ENCODE results near the gene ZNF101. TPM values are rescaled to one million over a fixed set of nuclear protein-coding genes. Genes with fewer than 3 reads are reported as not detected.

Gene ZNF101
- total RNA-seq, 1 experiment from 2014 or later: 12.8 TPM

- H2AFZ ChIP-seq (ENCODE audit: low read depth, low read length, poor library complexity, severe bottlenecking): no peak overlapping the region
- TF ChIP-seq FOSL1 (IDR thresholded peaks at IDR 0.05; ENCODE audit: low read depth) (no peak), ZBTB33 (IDR thresholded peaks at IDR 0.05; ENCODE audit: extremely low read depth, insufficient replicate concordance, low read length) (no peak), JUND (IDR thresholded peaks at IDR 0.05) (no peak), ZFX (IDR thresholded peaks at IDR 0.05) (no peak), ATF3 (IDR thresholded peaks at IDR 0.05) (no peak), SRF (IDR thresholded peaks at IDR 0.05; ENCODE audit: low read depth) (no peak), EZH2 (IDR thresholded peaks at IDR 0.05) (no peak), CBX3 (IDR thresholded peaks at IDR 0.05; ENCODE audit: low read depth) (no peak), RAD21 (IDR thresholded peaks at IDR 0.05; ENCODE audit: low read depth) (no peak), ELF1 (IDR thresholded peaks at IDR 0.05; ENCODE audit: borderline replicate concordance, low read depth) (no peak), REST (IDR thresholded peaks at IDR 0.05; ENCODE audit: low read depth) (no peak), EGR1 (IDR thresholded peaks at IDR 0.05; ENCODE audit: low read depth) (no peak), EZH2phosphoT487 (IDR thresholded peaks at IDR 0.05; ENCODE audit: borderline replicate concordance) (no peak), TCF7L2 (IDR thresholded peaks at IDR 0.05; ENCODE audit: borderline replicate concordance, extremely low read depth, insufficient read depth, insufficient read length) (no peak), CTCF (IDR thresholded peaks at IDR 0.05 in 2 of 3, conservative IDR thresholded peaks at IDR 0.05 in 1 of 3; ENCODE audit: borderline replicate concordance in 1 of 3, insufficient read depth in 1 of 3, low read depth in 2 of 3, low read length in 2 of 3) (no peak), ZNF274 (IDR thresholded peaks at IDR 0.05; ENCODE audit: low read depth, low read length) (no peak), MAX (IDR thresholded peaks at IDR 0.05) (no peak), SP1 (IDR thresholded peaks at IDR 0.05; ENCODE audit: low read depth) (no peak), POLR2A (IDR thresholded peaks at IDR 0.05; ENCODE audit: borderline replicate concordance, extremely low read depth, insufficient read depth, insufficient read length) (no peak)
- H3K4me1 ChIP-seq (ENCODE audit: control insufficient read depth in 1 of 2, insufficient read depth in 2 of 2, low read length in 2 of 2): no peaks in the 10 kb centered on the region
- POLR2A ChIA-PET: no interaction called here
- CTCF ChIA-PET: no interaction called here
- H3K27ac ChIP-seq (ENCODE audit: low read depth, low read length): no peak overlapping the region
- intact Hi-C loops (cut with micrococcal nuclease): no loop called here
- H4K20me1 ChIP-seq (ENCODE audit: insufficient read depth): no peaks in the 10 kb centered on the region
- no peaks in the 10 kb centered on the region for H3K79me2 ChIP-seq (ENCODE audit: insufficient read depth, low read length)
- RAD21 ChIA-PET (ENCODE audit: low non-redundant PET in 1 of 2, low total read pairs in 2 of 2, uncharacterized antibody in 2 of 2, unreplicated experiment in 2 of 2): no interaction called here
- no peaks in the 10 kb centered on the region for H3K9me3 ChIP-seq (ENCODE audit: control insufficient read depth in 1 of 2, insufficient read depth in 1 of 2, low read depth in 1 of 2, low read length in 2 of 2)
- peaks cover 5 to 12% of the 10 kb centered on the region in 2 experiments; a peak in 3 of 4 replicates for H3K36me3 ChIP-seq (ENCODE audit: control insufficient read depth in 1 of 2, insufficient read depth in 2 of 2, low read length in 2 of 2)
- DNase-seq (ENCODE audit: low read depth, low spot score) (no peak), ATAC-seq (no peak)
- no peak overlapping the region for H3K9ac ChIP-seq (ENCODE audit: low read length)
- H3K4me2 ChIP-seq (ENCODE audit: low read length): no peak overlapping the region
- H3K27me3 ChIP-seq (ENCODE audit: insufficient read depth, low read length): no peaks in the 10 kb centered on the region
- H3K9me2 ChIP-seq (ENCODE audit: insufficient read depth): no peaks in the 10 kb centered on the region
- no TSS peak for BruUV-seq (replicated peaks)
- H3K4me3 ChIP-seq (replicated peaks in 1 of 2; ENCODE audit: low read depth in 1 of 2, low read length in 2 of 2): no peak overlapping the region
Measured at GRCh38 chr19:19635313-19635702, 33.3 kb upstream of the ZNF101 start.
